Pancreas (tissue), 10 donors: ENCODE measurements around the gene KCNC3. TPM values are rescaled to one million over a fixed set of nuclear protein-coding genes. Genes with fewer than 3 reads are reported as not detected.

Experiments
- ATAC-seq, 4 donors: fragments of 200-7000 bp; cut with Tn5 transposase; one replicate each; pipeline versions ENCODE4 v1.8.0 to v1.9.1; 2020; ENCODE audit warnings: mild to moderate bottlenecking in 4 of 4, moderate library complexity in 4 of 4
- DNase-seq, 6 donors: peaks; one replicate each; pipeline ENCODE4 v3.0.0-alpha.2; 2020
- FAIRE-seq: peaks from 2 replicates; lab custom pipeline; 2012; peaks lifted over from hg19 to GRCh38; lab: Jason Lieb, UNC
- H3K27ac ChIP-seq, 4 donors: fragments of 200-600 bp; sonication (generic); 1 replicate in 3 of 4; 2 replicates in 1 of 4; pipeline versions ENCODE4 v1.5.0 to v1.8.0; 2020
- H3K27me3 ChIP-seq, 4 donors: fragments of 200-600 bp; one replicate each; pipeline ENCODE4 v1.8.0; 2021
- H3K36me3 ChIP-seq, 3 donors: fragments of 200-600 bp; sonication (generic) in 1 of 3; one replicate each; pipeline versions ENCODE4 v1.5.0 to v1.8.0; 2020 to 2021
- H3K4me1 ChIP-seq, 3 donors: fragments of 200-600 bp; one replicate each; pipeline ENCODE4 v1.8.0; 2021
- H3K4me3 ChIP-seq, 4 donors: fragments of 200-600 bp; sonication (generic) in 2 of 4; one replicate each; pipeline versions ENCODE4 v1.5.0 to v1.8.0; 2020 to 2021
- H3K9me3 ChIP-seq, 4 donors: fragments of 200-600 bp; one replicate each; pipeline ENCODE4 v1.8.0; 2021
- CTCF ChIP-seq, 4 donors: fragments of 200-600 bp; sonication (generic) in 3 of 4; IDR thresholded peaks; one replicate each; pipeline versions ENCODE4 v1.5.0 to v1.8.0; 2021; ENCODE audit warnings: antibody characterized with exemption in 4 of 4
- WGBS, 2 donors: extraction: QIAGEN DNeasy Blood & Tissue Kit; methylation state at CpG; one replicate each; pipeline ENCODE4 v1.1.7; 2013; 5-methylcytosine and 5-hydroxymethylcytosine counted together
- intact Hi-C, 3 donors: fragments of 100-400 bp; cut with DNase I; formaldehyde crosslinking; loops; one replicate each; pipeline versions ENCODE4 v1.11.1 to v1.14.2; 2022
- polyA plus RNA-seq, 2 donors: library from polyadenylated mRNA; stranded (reverse); fragments of 200-250 nt; gene quantifications; one replicate each; pipeline ENCODE4 v1.2.3, GENCODE V29; 2013
- total RNA-seq, 6 donors: library from RNA; stranded (reverse); fragmentation: NEBNext Ultra II Directional in 4 of 6; extraction: Animal tissue kit (Norgen Biotek cat#: 25700) in 4 of 6; gene quantifications; one replicate each; pipeline versions ENCODE4 v1.2.1 to v1.2.4, GENCODE V29; 2021 to 2023
- donor health status: healthy with polysubstance abuse.
- donor health status: DM: no; HTN: no; CAD: no; lungs with moderate emphysema.
- donor health status: DM: no; HTN: no; CAD: no.
- donor health status: control.
- donor health status: control.
- donor health status: Bipolar disorder and iron deficiency.
- donor health status: DM: yes; HTN: yes; CAD: no.
- donor health status: DM: no; HTN: no; CAD: no.
- donor health status: DM: no; HTN: no; CAD: no.
- donor health status: DM: yes; HTN: yes; CAD: no.

Gene KCNC3
- total and polyA plus RNA-seq, 8 donors: 2.4 to 7.1 (median 3.6) TPM

- FAIRE-seq: no peak
- ATAC-seq: no peak
- Histone ChIP-seq H3K4me1 (peaks cover 0 to 15% (median 0%) of the 10 kb centered on the region in 3 donors), H3K27ac (no peak overlapping the region), H3K4me3 (no peak overlapping the region), H3K9me3 (no peaks in the 10 kb centered on the region), H3K36me3 (no peaks in the 10 kb centered on the region), H3K27me3 (no peaks in the 10 kb centered on the region)
- 76 to 87% methylated on average over 11 of the region's 11 CpGs for WGBS, 2 donors
- DNase-seq: no peak
- intact Hi-C loops: no loop called here
- no peak for TF ChIP-seq CTCF (IDR thresholded peaks at IDR 0.05)
These were observed 4.8 kb downstream of the KCNC3 start for GRCh38 chr19:50324331-50324730.

- TF ChIP-seq CTCF (IDR thresholded peaks at IDR 0.05): no peak
- Histone ChIP-seq H3K27me3 (no peaks in the 10 kb centered on the region), H3K27ac (no peak overlapping the region), H3K4me1 (peaks cover 0 to 15% (median 0%) of the 10 kb centered on the region in 3 donors), H3K4me3 (no peak overlapping the region), H3K36me3 (no peaks in the 10 kb centered on the region), H3K9me3 (no peaks in the 10 kb centered on the region)
- DNase-seq (peak in 1 of 6 donors; percentile 30), FAIRE-seq (no peak), ATAC-seq (no peak)
- intact Hi-C loops: no loop called here
- 88 to 94% methylated on average over 12 of the region's 12 CpGs for WGBS, 2 donors
These were observed 5.4 kb downstream of the KCNC3 start for GRCh38 chr19:50323782-50324133.

GRCh38 chr19:50322931-50323781 lies 6.0 kb downstream of the KCNC3 start:
- no peaks in the 10 kb centered on the region for H3K36me3 ChIP-seq
- H3K4me3 ChIP-seq: no peak overlapping the region
- TF ChIP-seq CTCF (IDR thresholded peaks at IDR 0.05): no peak
- intact Hi-C loops: no loop called here
- H3K27me3 ChIP-seq: no peaks in the 10 kb centered on the region
- ATAC-seq (no peak), DNase-seq (peak in 3 of 6 donors; percentile 20 to 69 (median 36)), FAIRE-seq (no peak)
- no peaks in the 10 kb centered on the region for H3K9me3 ChIP-seq
- 90 to 93% methylated on average over 53 to 55 of the region's 55 CpGs for WGBS, 2 donors
- H3K4me1 ChIP-seq: peaks cover 0 to 15% (median 0%) of the 10 kb centered on the region in 3 donors
- H3K27ac ChIP-seq: no peak overlapping the region

- no peak for DNase-seq
- H3K36me3 ChIP-seq: no peaks in the 10 kb centered on the region
These were observed 6.9 kb downstream of the KCNC3 start for GRCh38 chr19:50322234-50322633.

More at GRCh38 chr19:50322234-50322633, 6.9 kb downstream of the KCNC3 start:
- Histone ChIP-seq H3K9me3 (no peaks in the 10 kb centered on the region), H3K4me3 (no peak overlapping the region), H3K4me1 (peaks cover 0 to 11% (median 0%) of the 10 kb centered on the region in 3 donors), H3K27me3 (no peaks in the 10 kb centered on the region), H3K27ac (no peak overlapping the region)
- ATAC-seq (no peak), FAIRE-seq (no peak)
- TF ChIP-seq CTCF (IDR thresholded peaks at IDR 0.05): no peak
- intact Hi-C loops: no loop called here
- WGBS, 2 donors: 84 to 86% methylated on average over 12 of the region's 12 CpGs
